ENCODE results near the gene BEST1. TPM values are rescaled to one million over a fixed set of nuclear protein-coding genes. Genes with fewer than 3 reads are reported as not detected.

The BEST1 gene
- total and polyA plus RNA-seq, 2 of the 13 experiments (the other 11 are each of a cell fraction or from before 2014, with no cell fraction given): 0.09 to 0.65 TPM

DNA sequence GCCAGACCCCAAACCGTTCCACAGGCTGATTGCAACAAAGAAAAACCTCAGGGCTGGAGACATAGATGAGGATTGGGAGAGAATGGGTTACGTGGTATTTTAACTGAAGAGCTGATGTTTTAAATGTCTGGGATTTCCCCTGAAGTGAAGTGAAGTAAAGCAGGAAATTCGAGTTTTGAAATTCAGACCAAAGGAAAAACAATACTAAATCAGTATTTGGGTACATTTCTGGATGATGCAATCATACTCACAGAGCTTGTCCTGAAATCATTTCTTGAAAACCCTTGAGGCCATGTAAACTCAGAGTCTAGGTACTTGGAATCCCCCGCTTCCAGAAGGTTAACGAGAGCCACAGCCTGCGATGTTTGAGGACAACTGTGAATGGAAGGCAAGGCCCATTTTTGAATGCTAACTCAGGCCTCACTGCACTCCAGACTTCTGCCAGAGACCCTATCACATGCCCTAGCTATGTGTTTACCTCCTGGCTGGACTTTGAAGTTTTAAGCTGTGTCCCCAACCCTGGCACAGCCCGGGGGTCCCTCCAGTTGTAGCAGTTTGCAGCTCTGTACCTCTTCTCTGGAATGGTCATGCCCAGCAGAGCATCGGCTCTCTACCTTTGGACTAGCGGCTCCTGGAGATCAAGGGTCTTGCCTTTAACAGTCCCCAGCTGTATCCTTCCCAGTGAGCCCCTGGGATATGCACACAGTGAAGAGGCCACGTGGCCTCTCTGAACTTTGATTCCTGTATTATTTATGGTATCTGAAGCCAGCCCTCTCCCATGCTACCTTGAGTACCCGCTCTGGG lies 22.7 kb downstream of the BEST1 start (continued):
- TF ChIP-seq, protein P1, sequence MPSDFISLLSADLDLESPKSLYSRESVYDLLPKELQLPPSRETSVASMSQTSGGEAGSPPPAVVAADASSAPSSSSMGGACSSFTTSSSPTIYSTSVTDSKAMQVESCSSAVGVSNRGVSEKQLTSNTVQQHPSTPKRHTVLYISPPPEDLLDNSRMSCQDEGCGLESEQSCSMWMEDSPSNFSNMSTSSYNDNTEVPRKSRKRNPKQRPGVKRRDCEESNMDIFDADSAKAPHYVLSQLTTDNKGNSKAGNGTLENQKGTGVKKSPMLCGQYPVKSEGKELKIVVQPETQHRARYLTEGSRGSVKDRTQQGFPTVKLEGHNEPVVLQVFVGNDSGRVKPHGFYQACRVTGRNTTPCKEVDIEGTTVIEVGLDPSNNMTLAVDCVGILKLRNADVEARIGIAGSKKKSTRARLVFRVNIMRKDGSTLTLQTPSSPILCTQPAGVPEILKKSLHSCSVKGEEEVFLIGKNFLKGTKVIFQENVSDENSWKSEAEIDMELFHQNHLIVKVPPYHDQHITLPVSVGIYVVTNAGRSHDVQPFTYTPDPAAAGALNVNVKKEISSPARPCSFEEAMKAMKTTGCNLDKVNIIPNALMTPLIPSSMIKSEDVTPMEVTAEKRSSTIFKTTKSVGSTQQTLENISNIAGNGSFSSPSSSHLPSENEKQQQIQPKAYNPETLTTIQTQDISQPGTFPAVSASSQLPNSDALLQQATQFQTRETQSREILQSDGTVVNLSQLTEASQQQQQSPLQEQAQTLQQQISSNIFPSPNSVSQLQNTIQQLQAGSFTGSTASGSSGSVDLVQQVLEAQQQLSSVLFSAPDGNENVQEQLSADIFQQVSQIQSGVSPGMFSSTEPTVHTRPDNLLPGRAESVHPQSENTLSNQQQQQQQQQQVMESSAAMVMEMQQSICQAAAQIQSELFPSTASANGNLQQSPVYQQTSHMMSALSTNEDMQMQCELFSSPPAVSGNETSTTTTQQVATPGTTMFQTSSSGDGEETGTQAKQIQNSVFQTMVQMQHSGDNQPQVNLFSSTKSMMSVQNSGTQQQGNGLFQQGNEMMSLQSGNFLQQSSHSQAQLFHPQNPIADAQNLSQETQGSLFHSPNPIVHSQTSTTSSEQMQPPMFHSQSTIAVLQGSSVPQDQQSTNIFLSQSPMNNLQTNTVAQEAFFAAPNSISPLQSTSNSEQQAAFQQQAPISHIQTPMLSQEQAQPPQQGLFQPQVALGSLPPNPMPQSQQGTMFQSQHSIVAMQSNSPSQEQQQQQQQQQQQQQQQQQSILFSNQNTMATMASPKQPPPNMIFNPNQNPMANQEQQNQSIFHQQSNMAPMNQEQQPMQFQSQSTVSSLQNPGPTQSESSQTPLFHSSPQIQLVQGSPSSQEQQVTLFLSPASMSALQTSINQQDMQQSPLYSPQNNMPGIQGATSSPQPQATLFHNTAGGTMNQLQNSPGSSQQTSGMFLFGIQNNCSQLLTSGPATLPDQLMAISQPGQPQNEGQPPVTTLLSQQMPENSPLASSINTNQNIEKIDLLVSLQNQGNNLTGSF (CRISPR knock-in tag; IDR thresholded peaks at IDR 0.05): no peak
- TF ChIP-seq FOXK2 (IDR thresholded peaks at IDR 0.05) (peak; percentile 82), GATA4 (IDR thresholded peaks at IDR 0.05; ENCODE audit: borderline replicate concordance, low read depth) (0 out of 2 replicates have a peak, but pooled peaks have one; percentile 36), NFE2L2 (IDR thresholded peaks at IDR 0.05; ENCODE audit: low read length) (no peak), SOX5 (CRISPR knock-in tag; IDR thresholded peaks at IDR 0.05; ENCODE audit: borderline replicate concordance) (peak; percentile 78; the same call in 1 of the 2 replicates), KAT8 (CRISPR knock-in tag; IDR thresholded peaks at IDR 0.05) (peak; percentile 72; the same call in 1 of the 2 replicates), MAFK (conservative IDR thresholded peaks at IDR 0.05 in 1 of 2, IDR thresholded peaks at IDR 0.05 in 1 of 2; ENCODE audit: low read length in 2 of 2) (no peak; a peak in 2 of 4 replicates), SMARCE1 (IDR thresholded peaks at IDR 0.05; ENCODE audit: borderline replicate concordance) (no peak), GFI1 (CRISPR knock-in tag; IDR thresholded peaks at IDR 0.05; ENCODE audit: borderline replicate concordance) (peak; percentile 56; the same call in 1 of the 2 replicates), TEAD3 (CRISPR knock-in tag; optimal IDR thresholded peaks at IDR 0.05; ENCODE audit: borderline replicate concordance) (peak; percentile 81), PRMT3 (CRISPR knock-in tag; IDR thresholded peaks at IDR 0.05; ENCODE audit: borderline replicate concordance, low read depth) (no peak), MIER2 (CRISPR knock-in tag; IDR thresholded peaks at IDR 0.05) (peak; percentile 52; the same call in 1 of the 2 replicates), EHMT2 (IDR thresholded peaks at IDR 0.05; ENCODE audit: borderline replicate concordance, low read depth, low read length) (no peak), TRAFD1 (CRISPR knock-in tag; IDR thresholded peaks at IDR 0.05; ENCODE audit: borderline replicate concordance) (no peak; the same call in 1 of the 2 replicates), SRSF9 (IDR thresholded peaks at IDR 0.05; ENCODE audit: borderline replicate concordance, insufficient read depth, low read depth, low read length, poor library complexity, severe bottlenecking) (no peak), PAWR (CRISPR knock-in tag; IDR thresholded peaks at IDR 0.05; ENCODE audit: borderline replicate concordance) (no peak), ZSCAN31 (CRISPR knock-in tag; IDR thresholded peaks at IDR 0.05; ENCODE audit: low read depth) (no peak; the same call in 1 of the 2 replicates)
- TF ChIP-seq, protein P2, sequence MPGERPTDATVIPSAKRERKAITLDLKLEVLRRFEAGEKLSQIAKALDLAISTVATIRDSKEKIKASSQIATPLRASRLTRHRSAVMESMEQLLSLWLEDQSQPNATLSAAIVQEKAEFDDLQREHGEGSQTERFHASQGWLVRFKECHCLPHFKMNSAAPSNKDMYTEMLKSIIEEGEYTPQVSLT (CRISPR knock-in tag; IDR thresholded peaks at IDR 0.05; ENCODE audit: borderline replicate concordance, low read depth): no peak
- TF ChIP-seq, protein P3, sequence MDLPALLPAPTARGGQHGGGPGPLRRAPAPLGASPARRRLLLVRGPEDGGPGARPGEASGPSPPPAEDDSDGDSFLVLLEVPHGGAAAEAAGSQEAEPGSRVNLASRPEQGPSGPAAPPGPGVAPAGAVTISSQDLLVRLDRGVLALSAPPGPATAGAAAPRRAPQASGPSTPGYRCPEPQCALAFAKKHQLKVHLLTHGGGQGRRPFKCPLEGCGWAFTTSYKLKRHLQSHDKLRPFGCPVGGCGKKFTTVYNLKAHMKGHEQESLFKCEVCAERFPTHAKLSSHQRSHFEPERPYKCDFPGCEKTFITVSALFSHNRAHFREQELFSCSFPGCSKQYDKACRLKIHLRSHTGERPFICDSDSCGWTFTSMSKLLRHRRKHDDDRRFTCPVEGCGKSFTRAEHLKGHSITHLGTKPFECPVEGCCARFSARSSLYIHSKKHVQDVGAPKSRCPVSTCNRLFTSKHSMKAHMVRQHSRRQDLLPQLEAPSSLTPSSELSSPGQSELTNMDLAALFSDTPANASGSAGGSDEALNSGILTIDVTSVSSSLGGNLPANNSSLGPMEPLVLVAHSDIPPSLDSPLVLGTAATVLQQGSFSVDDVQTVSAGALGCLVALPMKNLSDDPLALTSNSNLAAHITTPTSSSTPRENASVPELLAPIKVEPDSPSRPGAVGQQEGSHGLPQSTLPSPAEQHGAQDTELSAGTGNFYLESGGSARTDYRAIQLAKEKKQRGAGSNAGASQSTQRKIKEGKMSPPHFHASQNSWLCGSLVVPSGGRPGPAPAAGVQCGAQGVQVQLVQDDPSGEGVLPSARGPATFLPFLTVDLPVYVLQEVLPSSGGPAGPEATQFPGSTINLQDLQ (CRISPR knock-in tag; IDR thresholded peaks at IDR 0.05): peak; percentile 83; the same call in 1 of the 2 replicates
